ENCODE data around the gene GUCD1.

The GUCD1 gene

DNA sequence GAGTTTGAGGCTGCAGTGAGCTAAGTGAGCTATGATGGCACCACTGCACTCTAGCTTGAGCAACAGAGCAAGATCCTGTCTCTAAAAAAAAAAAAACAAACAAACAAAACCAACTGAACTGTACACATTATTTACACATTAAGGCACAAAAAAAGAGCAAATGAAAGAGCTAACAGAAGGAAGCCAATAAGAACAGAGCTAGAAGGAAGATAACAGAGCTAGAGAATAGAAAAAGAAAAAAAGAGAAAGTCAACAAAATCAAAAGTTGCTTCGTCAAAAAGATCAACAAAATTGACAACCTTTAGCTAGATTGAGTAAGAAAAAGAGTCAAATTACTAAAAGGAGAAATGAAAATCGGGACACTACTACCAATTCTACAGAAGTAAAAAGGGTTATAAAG is 25.0 kb downstream of the GUCD1 start:
- no peak for DNase-seq (ENCODE audit: low read depth in 2 of 2)

DNA sequence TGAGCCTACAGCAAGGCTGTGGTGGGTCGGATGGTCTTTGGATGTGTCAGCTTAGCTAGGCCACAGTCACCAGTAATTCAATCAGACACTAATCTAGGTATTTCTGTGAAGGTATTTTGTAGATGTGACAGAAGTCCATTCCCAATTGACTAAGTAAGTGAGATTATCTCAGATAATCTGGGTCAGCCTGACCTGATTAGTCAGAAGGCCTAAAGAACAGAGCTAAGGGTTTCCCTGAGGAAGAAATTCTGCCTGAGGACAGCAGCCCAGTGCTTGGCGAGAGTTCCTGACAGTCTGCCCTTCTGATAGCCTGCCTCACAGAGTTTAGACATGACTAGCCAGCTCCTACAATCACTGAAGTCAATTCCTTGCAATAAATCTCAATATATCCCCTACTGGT is 28.7 kb downstream of the GUCD1 start:
- no peak for DNase-seq (ENCODE audit: low read depth in 2 of 2)

DNA sequence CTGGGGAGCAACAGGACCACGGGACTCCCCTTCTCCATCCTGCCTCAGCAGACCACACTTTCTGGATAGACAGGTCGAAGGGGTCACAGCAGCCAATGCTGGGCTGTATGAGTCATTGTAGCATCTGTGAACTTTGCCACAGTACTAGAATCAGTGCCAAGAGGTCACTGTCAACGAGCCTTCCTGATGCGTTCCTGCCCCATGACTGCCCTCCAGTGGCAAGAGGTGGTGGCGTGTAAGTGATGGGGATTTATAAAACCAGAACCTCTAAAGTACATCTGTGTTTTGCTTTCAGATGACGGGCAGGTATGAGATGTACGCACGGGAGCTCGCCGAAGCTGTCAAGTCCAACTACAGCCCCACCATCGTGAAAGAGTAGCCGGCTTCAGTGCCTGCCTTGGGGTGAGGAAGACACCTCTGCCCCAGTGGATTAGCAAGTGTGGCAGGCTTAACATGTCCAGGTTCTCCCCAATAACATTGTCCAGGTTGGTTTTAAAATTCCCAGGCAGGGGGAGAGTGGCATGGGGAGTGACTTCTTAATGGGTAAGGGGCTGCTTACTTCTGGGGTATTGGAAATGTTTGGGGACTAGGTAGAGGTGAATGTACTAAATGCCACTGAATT is 29.4 kb downstream of the GUCD1 start:
- DNase-seq (ENCODE audit: low read depth in 2 of 2): peak; percentile 55 to 74

DNA sequence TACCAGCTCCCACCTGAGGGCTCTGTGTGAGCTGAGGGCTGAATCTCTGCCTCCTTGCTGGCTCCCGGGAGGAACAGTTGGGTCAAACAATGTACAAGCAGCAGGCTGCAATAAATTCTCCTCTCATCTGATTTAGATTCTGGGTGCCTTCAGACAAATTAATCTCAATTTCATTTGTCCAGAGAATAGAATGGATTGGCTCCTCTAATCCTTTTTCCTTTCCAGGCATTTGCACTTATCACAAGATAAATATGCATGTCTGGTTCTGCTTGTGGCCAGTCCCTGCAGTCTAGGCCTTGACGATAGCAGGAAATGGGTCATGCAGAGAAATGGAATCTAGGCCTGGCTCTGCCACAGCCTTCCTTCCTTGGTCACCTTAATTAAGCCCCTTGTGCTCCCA is 31.1 kb downstream of the GUCD1 start:
- no peak for DNase-seq (ENCODE audit: low read depth in 2 of 2)

DNA sequence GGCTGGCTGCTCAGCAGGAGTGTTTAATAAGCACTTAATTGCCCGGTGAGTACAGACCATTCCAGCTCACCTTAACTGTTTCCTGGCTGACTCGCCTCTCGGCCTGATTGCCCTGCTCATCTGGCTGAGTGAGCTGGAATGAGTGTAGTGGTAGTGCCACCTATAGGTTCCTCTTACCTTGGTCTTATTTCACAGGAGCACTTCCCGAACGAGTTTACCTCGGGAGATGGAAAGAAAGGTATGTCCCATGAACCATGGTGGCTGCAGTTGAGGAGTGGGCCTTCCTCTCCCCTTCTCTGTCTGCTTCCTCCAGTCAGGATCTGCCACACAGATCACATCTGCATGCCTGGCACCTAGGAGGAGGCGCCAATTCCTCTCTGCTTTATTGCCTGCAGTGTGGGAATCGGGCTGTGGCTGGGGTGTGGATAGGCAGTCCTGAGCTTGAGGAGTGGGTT is 33.1 kb downstream of the GUCD1 start:
- DNase-seq (ENCODE audit: low read depth in 2 of 2): peak; percentile 21 to 28

DNA sequence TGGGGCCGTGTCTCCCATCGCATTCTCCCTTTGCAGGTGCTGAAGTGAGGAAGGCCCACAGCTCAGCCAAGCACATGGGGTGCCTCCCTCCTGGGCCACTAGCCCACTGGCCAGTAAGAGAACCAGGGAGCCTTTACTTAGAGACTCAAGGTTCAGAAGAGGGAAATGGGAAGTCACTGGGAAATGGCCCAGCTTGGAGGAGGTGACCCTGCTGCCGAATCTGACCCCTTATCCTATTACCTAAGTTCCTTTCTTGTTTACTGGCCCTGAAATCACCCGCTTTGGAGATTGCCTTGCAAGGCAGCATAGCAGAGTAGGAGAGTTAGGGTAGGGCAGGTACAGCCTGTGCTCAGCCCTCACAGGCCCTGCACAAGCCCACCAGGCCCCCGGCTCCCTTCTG is 35.4 kb downstream of the GUCD1 start:
- DNase-seq (ENCODE audit: low read depth in 2 of 2): no peak

DNA sequence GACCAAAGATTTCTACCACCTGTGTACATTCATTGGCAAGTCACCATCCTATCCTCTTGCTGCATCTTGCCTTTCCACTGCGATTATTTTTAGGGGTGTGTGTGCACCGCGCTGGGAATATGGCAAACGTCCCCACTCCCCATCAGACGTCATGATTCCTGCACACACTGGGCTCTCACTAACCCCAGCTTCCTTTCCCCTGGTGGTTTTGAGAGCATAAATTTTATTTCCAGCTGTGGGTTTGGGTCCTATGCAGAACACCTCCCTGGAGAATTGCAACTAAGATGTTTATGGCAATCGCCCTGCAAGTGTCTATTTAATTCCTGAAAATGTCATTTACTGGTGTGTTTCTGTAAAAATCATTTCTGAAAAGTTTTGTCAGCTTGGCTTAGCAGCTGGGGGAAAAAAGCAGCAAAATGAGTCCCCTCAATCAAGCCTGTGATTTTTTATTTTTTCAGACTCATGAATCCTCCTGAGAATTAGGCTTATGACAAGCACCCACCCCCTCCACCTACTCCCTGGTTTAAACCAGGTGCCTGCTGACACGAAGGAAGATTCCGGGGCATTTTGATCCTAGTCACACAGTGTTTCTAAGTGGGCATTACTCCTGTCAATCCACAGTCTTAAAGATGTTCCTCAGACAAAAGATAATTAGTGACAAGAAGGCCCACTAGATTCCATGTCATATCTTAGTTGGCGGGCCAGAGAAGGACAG is 36.0 kb downstream of the GUCD1 start:
- no peak for DNase-seq (ENCODE audit: low read depth in 2 of 2)

DNA sequence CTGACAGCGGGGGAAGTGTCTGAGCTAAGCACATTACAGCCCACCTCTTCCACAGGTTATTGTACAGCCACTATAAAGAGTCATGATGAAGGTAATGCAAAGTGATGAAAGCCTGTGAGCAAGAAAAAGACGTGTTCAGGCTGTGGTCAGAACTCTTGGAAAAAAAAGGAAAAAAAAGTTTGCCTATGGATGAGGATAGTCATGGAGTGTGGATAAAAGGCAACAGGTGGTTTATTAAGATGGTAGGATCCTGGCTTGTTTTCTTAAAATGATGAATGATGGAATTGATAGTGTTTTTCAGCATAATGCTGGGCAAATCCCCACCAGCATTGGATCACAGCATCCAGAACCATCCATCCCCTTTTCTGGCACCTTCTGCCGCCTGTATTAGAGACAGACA is 36.7 kb downstream of the GUCD1 start:
- DNase-seq (ENCODE audit: low read depth in 2 of 2): no peak

DNA sequence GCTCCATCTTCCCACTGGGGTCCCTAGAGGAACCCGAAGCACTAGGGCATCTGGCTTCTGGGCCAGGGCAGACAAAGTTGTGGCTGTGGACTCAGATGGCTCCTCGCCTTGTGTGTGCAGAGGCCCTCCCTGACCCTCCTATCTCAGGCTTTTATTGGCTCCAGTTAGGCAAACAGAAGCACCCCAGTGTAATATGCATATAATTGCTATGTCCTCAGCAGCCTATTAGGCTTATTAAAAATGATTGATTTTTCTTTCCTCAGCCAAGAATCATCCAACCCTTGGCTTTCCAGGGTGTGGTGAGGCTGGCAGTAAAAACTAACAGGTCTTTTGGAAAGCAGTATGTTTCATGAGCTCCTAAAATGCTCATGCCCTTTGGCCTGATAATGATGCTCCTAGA is 37.5 kb downstream of the GUCD1 start:
- DNase-seq (ENCODE audit: low read depth in 2 of 2): no peak

DNA sequence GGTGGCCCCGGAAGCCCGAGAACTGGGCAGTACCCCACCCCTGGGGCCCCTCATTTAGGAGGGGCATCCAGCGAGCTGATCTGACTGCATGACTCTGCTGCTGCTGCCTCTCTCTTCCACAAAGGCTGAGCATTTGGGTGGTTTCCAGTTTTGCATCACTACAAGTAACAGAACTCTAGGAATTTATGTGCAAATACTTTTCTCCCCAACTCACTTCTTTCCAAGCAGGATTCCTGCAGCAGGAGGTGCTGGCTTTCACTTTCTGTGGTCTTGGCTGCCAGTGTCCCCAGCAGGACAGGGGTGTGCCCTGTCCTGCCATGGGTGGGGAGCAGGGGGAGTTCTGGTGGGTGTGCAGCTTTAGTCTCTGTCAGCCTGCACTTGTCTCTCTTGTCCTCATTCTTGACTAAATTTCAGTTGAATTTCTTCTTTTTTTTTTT is 38.6 kb downstream of the GUCD1 start:
- no peak for DNase-seq (ENCODE audit: low read depth in 2 of 2)

DNA sequence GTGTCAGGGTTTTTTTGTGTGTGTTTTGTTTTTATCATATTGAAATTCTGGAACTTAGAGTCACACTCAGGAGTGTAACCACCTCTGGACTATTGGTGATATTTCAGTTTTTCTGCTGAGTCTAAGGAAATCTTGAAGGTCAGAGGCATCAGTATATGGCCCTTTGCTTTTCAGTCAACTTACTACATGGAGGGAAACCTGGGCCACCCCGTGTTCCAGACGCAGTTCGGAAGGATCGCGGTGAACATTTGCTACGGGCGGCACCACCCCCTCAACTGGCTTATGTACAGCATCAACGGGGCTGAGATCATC is 40.0 kb downstream of the GUCD1 start:
- DNase-seq (ENCODE audit: low read depth in 2 of 2): no peak

DNA sequence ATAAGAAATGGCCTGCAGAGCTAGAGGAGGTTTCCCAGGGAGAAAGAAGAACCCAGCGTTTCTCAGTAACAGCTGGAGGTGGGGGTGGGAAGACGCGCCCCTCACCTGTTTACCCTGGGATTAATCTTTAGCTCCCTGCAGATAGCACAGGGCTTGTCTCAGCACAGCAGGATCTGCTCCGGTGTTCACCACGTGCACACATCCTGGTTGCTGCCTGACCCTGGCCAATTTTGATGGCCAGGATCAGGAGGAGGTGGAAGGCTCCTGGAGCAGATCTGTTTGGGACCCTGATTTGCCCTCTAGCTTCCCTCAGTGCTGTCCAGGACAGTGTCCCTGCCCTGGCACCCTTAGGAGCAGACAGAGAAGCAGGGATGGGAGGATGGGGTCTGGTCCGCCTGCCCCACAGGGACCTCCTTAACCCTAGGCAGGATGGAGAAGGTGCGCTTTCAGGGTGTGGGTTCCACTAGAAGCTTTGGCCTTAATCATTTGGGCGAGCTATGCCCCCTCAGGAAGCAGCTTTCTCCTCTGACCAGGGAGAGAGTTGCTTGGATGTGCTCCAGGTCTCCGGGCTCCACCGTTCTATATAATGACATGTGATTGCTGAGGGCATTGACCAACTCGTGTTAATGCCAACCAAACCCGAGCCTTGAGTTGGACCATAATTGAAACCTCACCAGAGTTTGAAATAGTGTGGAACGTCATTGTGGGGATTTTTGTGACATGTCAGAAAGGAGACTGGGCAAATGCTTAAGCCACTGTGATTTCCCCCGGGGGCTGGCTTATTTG is 40.5 kb downstream of the GUCD1 start:
- no peak for DNase-seq (ENCODE audit: low read depth in 2 of 2)

DNA sequence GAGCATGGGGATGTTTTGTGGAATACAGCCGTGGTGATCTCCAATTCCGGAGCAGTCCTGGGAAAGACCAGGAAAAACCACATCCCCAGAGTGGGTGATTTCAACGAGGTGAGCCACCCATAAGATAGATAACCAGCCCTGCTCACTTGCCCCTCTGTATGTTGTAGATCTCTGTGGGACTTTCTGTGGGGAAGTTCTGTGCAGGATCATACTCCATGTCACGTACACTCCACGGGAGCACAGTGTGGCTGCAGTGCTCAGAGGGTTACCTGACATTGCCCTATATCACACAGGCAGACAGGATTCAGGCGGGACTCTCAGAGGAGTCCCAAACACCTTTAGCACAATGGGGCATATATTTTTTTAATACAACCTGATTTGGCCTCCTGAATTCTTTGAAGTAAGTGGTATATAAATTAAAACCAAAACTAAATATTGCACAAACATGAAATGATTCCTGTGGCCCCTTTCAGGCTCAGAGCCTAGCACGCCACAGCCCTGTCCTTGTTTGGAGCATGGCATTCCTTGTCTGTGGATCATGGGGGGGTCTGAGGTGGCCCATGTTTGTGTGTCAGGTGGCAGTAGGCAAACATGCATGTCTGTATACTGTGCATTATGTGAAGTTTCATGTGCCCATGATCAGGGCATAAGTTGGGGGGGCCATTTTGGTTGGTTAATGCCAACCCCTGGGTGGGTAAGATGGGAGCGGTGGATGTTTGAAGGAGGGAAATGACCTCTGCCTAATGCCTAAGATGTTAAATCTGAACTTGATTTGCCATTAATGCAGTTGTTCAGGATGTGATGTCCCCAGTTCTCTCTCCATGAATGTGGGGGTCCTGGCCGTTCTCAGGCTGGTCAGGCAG is 41.3 kb downstream of the GUCD1 start:
- no peak for DNase-seq (ENCODE audit: low read depth in 2 of 2)

DNA sequence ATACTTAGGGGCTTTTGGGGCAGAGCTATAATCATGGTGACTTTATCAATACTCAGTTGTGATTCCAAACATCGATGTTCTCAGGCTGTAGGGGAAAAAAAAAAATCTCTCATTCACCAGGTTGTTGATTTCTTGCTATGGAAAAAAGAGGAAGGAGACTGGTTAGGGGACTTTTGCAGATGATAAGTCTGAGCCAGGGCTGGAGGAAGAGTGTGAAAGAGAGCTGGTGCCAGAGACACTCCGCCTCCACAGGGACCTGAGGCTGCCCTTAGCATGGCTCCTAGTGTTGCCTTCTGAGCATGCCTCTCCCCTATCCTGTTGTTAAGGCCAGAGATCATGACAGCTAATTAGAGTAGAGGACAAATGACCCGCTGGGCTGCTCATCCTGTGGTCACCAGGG is 42.9 kb downstream of the GUCD1 start:
- no peak for DNase-seq (ENCODE audit: low read depth in 2 of 2)

DNA sequence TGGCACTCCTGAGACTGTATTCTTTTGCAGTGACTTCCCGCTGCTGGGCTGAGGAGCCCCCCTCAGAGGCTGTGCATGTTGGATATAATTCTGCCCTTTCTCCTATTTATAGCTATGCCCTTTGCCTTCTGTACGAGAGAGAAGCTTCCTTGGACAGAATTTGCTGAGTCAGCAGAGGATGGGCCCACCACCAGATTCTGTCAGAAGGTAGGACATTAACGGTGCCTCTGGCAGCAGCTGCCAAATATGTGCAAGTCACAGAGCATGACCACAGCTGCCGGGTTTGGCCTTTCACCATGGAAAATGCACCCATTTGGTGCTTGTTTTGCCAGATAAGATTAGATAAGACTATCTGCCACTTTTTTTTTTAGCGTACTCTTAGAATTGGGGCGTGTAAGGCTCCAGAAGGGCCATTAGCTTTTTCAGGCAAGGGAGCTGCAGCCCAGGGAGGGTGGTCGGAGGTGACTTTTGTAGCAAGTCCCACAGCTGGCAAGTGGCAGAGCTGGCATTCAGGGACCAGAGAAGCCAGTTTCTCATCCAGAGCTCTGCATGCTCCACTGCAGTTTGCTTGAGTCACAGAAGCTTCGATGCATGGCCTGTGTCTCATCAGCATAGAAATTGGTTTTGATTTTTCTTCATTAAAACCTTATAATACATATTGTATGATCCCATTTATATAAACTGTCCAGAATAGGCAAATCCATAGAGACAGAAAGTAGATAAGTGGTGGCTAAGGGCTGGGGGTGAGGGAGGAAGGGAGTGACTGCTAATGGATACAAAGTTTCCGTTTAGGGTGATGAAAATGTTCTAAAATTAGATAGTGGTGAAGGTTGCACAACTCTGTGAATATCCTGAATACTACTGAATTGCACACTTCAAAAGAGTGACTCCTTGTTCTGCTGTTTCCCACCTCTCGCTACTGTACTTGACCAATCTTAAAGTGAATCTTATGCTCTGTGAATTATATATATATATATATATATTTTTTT is 44.0 kb downstream of the GUCD1 start:
- no peak for DNase-seq (ENCODE audit: low read depth in 2 of 2)

DNA sequence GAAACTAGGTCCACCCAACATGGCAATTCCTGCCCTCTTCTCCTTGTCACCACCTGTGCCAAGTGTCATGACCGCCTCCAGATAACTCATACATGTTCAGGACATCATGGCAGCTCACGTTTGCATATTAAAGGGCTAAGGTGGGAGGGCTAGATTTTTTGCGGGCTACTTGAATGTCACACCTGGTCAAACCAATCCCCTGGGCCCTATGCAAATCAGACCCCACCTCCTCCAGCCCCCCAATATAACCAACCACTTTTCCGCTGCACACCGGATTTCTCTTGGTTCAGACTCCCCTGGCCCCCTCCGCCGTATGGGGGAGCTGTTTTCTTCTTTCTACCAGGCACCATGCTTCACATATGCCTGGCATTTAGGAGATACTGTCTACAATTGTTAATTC is 47.2 kb downstream of the GUCD1 start:
- DNase-seq (ENCODE audit: low read depth in 2 of 2): no peak

DNA sequence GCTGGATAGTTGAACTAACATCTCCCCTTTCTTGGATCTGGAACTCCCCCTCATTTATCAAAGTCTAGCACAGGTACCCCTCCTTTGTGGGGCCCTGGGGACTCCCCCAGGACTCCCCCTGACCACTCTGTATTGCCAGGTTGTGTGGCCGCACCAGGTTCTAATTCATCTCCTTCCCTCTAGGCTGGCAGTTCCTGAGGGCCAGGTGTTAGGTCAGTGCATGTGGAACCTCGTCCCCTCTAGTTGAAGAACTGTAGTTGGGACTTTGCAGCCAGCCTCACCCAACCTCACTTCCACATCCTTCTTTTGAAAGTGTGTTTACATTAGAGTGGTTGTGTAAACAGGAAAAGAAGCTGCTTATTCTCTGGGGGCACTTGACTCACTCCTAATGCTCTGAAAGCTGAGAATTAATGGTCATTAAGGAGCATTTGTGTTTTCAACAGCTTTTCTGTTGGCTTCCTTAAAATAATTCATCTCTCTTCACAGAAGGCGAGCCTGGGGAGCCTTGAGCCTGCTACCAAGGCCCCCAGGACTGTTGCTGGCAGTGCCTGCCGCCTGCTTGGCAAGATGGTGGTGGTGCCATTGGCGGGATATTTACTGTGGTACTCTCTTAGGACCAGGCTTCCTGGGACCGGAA is 48.0 kb downstream of the GUCD1 start:
- no peak for DNase-seq (ENCODE audit: low read depth in 2 of 2)

DNA sequence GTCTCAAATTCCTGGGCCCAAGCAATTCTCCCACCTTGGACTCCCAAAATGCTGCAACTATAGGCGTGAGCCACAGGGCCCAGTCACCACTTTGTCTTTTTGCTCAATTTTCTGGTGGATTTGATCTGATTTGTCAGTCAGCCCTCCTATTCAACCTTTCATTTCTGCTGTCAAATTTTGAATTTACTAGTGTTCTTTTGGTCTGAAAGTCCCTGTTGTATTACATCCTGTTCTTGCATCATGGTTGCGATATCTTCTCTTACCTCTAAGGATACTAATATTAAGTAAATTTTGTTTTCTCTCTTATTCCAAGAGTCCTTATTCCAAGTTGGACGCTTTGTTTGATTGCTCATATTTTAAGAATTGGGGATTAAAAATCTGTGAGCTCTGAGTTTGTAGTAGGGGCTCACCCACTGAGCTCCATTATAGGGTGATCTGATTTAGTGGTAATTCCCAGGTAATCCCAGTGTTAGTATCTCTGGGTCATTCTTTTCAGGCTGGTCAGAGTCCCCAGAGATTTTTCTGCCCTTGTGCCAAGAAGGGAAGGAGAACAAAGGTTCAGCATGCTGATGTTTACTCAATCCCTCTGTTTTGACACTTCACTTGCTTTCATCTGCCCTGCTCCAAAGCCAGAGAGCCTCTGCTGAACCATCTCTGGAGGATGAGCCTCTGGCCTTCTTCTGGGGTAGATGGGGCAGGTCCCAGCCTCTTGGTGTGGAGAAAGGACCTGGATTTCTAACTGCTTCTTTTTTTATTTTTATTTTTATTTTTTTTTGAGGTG is 49.8 kb downstream of the GUCD1 start:
- no peak for DNase-seq (ENCODE audit: low read depth in 2 of 2)

DNA sequence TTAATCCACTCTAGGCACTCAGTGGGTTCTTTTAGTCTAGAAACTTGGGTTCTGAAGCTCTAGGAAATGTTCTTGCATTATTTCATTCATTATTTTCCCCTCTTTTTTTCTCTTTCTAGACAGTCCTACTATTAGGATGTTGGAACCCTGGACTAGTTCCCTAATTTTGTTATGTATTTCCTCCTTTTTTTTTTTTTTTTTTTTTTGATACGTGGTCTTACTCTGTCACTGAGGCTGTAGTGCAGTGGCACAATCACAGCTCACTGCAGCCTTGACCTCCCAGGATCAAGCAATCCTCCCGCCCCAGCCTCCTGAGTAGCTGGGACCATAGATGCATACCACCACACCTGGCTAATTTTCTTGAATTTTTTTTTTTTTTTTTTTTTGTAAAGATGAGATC is 50.4 kb downstream of the GUCD1 start:
- no peak for DNase-seq (ENCODE audit: low read depth in 2 of 2)
